GM19043 (cell line): ENCODE measurements around the gene HIGD2A.

Experiments
- ATAC-seq: cut with Tn5 transposase; IDR thresholded peaks from one replicate; pipeline ENCODE4 v1.9.1; 2021; ENCODE audit warnings: low read depth; ENCODE audit not compliant: unreplicated experiment

HIGD2A gene

GRCh38 chr5:176368726-176369125 lies 19.8 kb upstream of the HIGD2A start:
- ATAC-seq = no peak

GRCh38 chr5:176369934-176370711 lies 18.4 kb upstream of the HIGD2A start:
- ATAC-seq = no peak

GRCh38 chr5:176371621-176372539 lies 16.7 kb upstream of the HIGD2A start:
- no peak for ATAC-seq

GRCh38 chr5:176373100-176373818 lies 15.3 kb upstream of the HIGD2A start:
- no peak for ATAC-seq

- ATAC-seq = no peak
These were observed 8.7 kb upstream of the HIGD2A start for GRCh38 chr5:176379881-176380280.

- ATAC-seq = no peak
These were observed 7.1 kb upstream of the HIGD2A start for GRCh38 chr5:176381423-176381822.

- no peak for ATAC-seq
These were observed 6.6 kb upstream of the HIGD2A start for GRCh38 chr5:176381979-176382378.

- ATAC-seq = no peak
These were observed 5.8 kb upstream of the HIGD2A start for GRCh38 chr5:176382721-176383120.

GRCh38 chr5:176383248-176383905 lies 5.2 kb upstream of the HIGD2A start:
- no peak for ATAC-seq

GRCh38 chr5:176383961-176384360 lies 4.6 kb upstream of the HIGD2A start:
- ATAC-seq = no peak

- no peak for ATAC-seq
These were observed 4.1 kb upstream of the HIGD2A start for GRCh38 chr5:176384366-176384930.

GRCh38 chr5:176384991-176385390 lies 3.6 kb upstream of the HIGD2A start:
- no peak for ATAC-seq

- ATAC-seq = no peak
These were observed 2.1 kb upstream of the HIGD2A start for GRCh38 chr5:176386491-176386890.

GRCh38 chr5:176387384-176387925 lies 1.1 kb upstream of the HIGD2A start:
- no peak for ATAC-seq

- no peak for ATAC-seq
These were observed 528 bp upstream of the HIGD2A start for GRCh38 chr5:176388003-176388443.

GRCh38 chr5:176389135-176390123 lies 878 bp downstream of the HIGD2A start:
- ATAC-seq = peak; percentile 29

GRCh38 chr5:176391479-176391878 lies 2.9 kb downstream of the HIGD2A start:
- ATAC-seq = no peak

GRCh38 chr5:176391999-176392398 lies 3.4 kb downstream of the HIGD2A start:
- ATAC-seq = no peak

- no peak for ATAC-seq
These were observed 4.0 kb downstream of the HIGD2A start for GRCh38 chr5:176392526-176392925.
